GM21381 (cell line): ENCODE data around the gene ETV3.

ENCODE experiments used
- ATAC-seq: cut with Tn5 transposase; IDR thresholded peaks from one replicate; pipeline ENCODE4 v1.9.1; 2021; ENCODE audit warnings: mild to moderate bottlenecking, moderate library complexity; ENCODE audit not compliant: unreplicated experiment

ETV3 gene

DNA sequence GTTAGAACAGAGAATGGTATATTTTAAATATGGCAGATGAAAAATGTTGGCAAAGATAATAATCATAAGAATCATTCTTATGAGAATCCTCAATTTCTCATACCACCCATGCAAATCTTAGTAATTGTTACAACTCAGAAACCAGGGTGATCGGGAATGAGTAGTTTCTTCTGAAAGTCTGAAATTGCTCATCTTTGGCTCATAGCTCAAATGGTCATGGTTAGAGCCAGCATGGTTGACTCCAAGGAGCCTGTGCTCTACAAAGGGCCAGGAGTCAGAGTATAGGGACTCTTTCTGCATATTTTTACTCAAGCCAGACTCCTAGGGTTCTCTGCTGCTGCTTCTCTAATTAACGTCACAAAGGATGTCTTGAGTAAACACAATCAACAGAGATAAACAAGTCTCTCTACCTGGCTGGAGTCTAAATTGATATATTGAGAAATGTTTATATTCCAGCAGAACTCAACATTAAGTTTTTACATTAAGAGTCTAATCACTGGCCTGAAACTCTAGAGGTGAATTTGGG is 1.9 kb upstream of the ETV3 start:
- ATAC-seq: no peak

DNA sequence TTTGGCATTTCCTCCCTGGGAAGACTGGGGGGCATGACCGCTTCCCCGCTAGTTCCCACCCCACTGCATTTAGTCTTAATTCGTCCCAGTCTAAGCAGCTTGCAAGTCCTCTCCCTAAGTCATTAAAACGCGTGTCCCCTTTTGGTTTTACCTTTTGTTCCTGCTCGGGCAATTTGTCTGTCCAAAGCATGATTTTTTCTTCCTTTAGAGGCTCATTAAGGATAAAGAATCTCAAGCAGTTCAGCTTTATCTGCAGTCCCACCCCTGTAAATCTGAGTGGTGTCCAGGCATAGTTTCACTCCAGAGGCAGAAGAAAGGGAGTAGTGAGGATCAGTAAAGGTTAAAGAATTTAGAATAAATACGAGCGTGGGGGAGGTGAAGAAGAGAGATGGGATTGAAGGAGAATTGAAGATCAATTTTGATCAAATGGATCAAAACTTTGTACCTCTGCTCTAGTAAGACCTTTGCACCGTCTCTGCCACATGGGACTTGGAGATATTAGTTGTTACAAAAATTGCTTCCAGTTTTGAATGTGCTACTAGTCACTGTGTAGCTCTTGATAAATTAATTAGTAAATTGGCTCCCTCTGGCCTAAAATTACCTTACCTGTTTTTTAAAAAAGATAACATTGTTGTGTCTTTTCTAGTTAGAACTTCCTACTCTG is 989 bp upstream of the ETV3 start:
- no peak for ATAC-seq

DNA sequence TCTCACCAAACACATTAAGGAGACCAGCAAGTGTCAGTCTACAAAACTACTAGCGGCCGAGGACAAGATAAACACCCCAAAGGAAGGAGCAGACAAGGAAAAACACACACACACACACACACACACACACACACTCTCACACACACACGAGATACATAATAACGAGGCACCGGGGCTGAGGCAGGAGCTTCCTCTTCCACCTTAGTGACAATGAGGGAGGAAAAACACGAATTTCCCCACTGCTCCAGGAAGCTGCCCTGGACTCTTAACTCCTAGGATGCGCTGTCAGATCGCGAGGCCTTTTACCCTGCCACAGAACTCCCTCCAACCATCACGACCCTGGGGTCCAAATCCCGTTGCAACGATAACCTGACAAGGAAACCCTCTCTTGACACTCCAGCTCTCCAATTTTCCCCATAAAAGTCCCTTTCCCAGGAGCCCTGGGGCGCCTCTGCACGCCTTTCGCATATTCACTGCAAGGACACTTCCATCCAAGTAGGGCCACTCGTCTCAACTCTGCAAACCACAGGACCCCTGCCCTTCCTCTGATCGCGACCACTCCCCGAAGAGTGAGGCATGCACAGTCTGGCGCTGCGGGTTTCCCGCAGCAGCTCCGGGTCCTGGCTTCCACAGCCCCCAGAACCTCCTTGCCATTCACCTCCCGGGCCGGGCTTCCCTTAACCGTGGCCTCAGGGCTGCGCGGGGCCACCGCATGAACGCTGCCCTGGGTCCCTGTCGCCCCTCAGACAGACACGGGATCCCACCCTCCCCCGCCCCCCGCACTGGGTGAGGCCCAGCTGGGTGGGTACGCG is 581 bp downstream of the ETV3 start:
- no peak for ATAC-seq

DNA sequence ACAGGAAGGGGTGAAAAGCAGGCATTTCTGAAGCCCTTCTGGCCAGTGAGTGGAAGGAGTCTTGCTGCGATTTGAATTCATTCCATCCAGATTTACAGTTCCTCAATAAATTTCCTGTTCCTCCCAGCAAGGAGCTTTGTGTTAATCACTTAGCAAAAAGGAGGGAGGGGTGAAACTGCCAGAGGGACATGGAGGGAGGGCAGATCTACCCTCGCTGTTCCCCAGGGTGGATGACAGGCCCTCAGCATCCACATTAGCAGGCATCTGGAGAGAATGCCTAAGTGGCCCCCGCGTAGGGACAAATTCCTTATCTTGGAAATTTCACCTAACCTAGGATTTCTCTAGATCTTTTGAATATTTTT is 1.2 kb downstream of the ETV3 start:
- ATAC-seq: no peak

DNA sequence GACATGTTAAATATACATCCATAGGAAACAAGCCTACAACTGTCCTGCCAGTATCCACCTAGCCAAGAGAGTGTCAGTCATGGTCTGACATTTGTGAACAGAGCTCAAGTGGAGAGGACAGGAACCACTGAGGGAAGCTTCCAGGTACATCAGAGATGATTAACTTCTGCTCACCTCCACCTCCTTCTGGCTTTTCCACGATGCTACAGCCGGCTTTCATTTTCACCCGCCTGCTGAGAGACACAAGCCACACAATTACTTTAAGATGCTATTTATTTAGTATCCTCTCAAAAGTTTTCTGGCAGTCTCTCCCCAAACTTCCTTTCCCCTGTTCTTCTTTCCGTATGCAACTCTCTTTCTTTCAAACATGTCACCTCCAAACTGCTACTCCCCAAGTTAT is 2.1 kb downstream of the ETV3 start:
- ATAC-seq: no peak

DNA sequence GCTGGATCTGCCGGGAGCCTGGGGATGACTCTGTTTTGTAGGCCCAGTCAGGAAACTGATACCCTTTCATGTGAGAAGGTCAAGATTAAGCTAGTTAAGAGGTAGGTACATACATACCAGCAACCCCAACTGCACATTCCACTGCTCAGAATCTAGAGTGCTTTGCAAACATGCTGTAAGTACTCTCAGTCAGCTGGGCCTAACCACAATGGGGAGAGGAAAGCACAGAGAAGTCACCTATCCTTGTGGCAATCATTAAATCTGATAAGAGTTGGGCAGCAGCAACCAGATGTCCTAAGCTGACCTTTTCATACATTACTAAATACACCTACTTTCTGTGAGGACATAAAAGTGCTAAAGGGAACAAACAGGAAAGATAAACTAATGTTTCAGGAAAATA is 2.5 kb downstream of the ETV3 start:
- ATAC-seq: no peak

DNA sequence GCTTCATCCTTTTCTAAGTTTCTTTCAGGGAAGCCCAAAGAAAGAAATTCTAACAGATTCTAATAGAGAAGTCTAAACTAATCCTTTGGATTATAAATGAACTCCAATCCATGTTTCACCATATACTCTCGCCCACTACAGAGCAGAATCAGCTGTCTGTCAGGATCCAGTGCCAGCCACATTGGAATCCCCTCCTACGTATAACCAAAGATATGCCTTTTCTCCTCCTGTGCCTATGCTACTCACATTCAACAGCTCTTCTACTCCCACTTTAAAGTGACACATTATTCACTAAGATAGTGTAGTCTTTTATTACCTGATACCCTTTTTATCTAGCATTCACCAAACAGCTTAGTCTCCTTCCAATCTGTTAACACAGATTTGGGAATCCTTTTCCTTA is 3.1 kb downstream of the ETV3 start:
- no peak for ATAC-seq

DNA sequence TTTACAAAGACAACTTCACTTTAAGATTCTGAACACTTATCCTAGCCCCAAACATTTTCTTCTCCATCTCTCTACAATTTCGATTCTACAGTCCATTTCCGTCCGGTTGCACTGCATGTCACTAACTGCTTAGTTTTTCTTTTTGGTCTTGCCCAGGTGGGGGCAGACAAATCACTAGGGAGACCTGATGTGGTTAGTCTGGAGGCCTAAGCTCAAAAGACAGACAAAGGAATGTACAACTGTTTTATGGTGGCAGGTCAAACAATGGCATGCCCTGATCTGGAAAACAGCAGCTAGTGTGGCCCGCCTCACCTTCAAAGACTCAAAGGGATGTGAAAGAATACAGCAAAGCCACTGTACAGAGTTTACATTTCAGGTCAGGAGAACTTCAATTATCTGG is 3.8 kb downstream of the ETV3 start:
- ATAC-seq: no peak

DNA sequence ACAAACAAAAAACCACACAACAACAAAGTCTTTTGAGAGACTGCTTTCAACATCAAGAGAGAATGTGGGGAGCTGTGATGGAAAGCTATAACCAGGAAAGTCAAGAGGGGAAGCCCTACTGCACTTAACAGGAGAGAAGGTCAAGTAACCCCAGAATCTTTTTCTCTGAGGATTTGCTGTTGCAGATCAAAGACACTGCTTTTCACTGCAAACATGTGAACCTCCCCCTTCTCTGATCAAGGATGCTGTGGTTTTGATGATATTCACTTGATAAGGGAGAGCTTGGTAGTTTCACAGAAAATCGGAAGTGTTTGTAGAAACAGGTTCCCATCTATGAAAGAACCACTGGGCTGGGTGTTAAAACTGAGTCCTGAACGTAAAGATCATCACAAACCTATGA is 4.8 kb downstream of the ETV3 start:
- no peak for ATAC-seq

DNA sequence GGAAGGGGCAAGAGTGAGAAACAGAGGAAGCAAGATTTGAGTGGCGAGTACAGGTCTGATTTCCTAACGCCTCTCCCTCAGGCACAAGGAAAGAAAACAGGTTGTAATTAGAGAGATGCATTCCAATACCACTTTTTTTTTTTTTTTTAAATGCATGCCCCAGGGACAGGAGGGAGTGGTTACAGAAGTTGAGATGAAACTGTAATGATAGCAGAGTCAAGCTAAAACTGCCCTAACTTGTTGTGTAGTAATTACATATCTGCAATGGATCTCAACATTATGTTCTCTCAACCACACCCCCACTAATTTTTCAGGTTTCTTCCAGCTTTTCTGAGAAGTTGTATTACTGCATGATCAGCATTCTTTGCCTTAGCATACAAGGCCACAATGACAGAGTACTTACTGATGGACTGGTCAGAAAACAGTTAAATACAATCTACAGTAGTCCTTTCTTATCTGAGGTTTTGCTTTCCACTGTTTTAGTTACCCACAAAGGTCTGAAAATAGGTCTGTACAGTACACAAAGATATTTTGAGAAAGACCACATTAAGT is 5.5 kb downstream of the ETV3 start:
- ATAC-seq: no peak

DNA sequence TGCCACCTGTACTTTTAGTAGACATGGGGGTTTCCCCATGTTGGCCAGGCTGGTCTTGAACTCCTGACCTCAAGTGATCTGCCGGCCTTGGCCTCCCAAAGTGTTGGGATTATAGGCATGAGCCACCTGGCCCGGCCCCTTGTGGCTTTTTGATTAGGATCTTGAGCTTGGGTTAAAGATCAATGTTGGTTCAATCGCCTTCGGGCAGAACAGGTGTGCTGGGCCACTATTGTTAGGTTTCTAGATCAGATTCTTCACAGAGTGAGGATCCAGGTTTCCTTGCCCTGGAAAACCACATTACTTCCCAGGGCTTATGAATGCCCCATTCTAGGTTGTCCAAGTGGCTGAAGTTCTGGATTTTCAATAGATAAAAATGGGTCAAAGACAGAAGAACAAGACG is 6.1 kb downstream of the ETV3 start:
- no peak for ATAC-seq

DNA sequence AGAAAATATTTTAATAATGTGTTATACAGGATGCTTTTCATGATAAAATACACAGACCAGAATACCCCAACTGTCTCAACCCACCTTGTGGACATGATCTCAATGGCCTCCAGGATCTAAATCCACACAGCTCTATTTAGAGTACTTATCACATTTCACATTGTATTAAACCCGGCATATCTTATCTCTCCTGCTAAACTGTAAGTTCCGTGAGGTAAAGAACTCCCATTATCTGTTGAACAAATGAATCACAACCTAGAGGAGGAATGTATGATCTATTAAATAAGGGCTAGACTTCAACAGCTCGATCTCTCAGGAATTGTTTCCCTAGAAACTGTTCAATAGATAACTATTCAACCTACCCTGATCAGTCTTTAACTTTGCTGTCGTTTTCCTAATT is 6.9 kb downstream of the ETV3 start:
- ATAC-seq: no peak

DNA sequence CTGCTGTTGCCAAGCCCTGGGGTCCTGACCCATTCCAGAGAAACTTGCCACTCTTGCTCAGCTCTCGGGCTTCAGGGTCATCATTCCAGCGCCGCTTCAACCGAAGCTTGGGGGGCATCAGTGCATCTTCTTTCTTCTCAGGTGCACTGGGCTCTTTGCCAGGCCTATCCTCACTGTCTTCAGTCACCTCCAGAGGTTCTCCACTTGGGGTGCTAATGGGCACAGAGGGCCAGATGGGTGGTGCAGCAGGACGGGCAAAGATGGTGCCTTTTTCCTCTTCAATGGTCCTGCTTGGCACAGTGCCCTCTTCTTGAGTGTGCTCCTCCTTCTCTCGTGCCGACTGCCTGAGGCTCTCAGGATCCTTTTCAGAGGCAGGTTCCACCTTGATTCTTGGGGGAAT is 13.3 kb downstream of the ETV3 start:
- no peak for ATAC-seq

DNA sequence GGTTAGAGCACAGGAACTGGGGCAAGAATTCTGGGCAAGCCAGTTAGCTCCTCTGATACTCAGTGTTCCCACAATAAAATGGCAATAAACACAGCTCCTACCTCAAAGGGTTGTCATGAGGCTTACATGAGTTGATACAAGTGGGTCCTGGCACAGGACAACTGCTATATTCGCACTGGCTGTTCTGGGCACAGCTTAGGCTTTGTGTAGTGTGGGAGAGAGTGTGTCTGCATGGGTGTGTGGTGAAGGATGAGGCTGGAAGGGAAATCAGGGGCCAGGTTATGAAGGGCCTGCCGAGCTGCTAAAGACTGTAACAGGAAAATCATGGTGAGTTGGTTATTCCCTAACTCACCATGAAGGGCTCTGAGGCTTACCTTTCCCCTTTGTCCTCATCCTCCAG is 18.7 kb downstream of the ETV3 start:
- ATAC-seq: no peak

DNA sequence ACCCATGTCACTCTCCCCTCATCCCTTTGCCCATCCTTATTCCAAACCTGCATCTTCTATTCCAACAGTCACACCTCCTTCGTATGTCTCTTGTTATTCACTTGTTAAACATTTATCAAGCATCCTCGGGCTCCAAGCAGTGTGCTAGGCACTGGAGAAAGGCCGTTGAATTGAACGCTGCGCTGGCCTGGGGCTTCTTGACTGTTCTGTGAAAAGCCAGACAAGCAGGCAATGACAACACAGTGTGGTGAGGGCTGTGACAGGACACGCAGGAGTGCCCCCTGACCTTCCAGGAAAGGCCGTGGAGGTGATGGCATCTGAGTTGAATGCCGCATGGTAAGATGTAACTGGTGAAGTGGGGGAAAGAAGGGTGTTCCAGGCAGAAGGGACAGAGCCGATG is 19.2 kb downstream of the ETV3 start:
- no peak for ATAC-seq

DNA sequence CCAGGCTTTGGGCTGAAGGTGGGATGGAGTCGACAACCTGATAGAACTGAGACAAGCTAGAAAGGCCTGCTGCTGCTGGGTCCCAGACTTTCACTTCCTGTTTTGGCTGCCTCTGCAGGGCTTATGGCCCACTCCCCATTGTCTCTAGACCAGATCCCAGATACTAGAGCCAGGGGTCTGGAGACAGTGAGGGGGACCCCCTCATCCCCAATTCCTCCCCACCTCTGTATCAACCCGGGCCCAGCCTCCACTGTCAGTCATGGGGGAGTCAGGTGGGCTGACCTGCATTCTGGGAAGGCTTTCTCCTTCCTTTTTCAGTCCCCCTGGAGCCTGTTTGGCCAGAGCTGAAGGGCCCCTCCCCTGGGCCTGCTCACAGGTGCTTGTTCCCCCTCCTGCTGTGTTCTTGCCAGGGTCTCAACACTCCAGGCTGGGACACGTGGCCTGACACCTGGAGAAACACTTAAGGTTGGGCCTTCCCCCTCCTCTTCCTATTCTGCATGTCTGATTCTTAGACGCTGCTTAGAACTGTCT is 20.6 kb downstream of the ETV3 start:
- ATAC-seq: no peak

DNA sequence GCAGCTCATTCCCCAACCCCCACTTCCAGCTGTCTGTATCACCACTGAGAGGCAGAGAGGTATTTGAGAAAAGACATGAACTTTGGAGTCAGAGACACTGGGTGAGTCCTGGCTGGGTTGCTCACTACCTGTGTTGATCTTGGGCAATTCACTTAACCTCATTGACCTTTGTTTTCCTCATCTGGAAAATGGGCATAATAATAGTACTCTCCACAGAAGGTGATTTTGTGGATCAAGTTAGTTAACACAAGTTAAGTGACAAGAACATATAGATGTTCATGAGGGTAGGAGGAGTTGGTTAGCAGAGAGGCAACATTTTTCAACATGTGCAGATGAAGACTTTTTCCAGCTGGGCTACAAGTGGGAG is 21.5 kb downstream of the ETV3 start:
- no peak for ATAC-seq

DNA sequence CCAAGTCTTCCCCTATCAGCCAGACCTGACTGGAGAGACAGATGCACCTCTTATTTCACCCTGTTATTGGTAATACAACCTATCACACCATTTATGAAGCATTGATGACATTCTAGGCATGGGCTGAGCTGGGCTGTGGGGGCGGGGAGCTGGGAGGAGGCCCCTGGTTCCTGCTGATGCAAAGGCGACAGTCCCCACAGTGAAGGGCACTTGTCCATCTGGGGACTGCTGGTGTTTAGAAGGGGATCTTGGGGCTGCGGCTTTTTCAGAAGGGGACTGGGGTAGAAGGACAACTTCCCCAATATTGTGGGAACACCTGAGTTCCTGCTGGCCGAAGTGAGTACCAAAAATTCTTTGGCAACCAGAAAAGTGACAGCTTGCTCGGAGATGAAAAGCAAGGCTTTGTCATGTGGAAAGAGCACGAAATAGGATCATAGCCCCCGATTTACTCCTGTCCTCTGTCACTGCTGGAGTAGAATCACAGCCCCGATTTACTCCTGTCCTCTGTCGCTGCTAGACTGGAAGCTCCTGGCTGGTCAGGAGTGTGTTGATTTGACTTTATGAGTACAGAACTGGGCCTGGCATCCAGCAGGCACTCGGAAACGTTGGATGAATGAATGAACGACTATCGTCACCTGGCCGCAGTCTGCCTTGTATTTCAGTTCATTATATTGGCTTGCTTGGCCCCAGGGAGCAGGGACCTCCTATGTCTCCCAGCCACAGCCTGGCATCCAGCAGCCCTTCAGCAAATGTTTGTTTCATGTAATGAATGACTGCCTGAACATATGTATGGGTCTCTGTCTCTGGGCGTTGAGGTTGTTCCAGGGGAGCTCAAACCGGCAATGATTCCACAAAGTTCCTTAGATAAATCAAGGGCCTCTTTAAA is 22.1 kb downstream of the ETV3 start:
- no peak for ATAC-seq

DNA sequence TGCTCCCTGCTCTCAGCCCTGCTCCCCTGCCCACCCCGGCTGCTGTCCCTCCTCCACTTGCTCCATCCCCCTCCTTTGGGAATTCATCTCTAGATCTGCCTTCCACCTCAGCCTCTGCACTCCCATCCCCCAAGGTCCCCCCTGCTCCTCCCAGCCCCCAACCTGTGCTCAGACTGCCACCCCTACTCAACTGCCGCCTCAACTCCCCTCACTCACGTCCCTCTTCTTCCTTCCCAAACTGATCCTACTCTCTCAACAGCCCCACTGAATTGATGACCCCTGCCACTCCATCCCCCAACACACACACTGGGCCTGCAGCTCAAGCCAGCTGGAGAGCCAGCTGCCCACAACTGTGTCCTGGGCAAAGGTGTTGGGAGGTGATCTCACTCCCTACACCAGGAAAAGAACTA is 22.8 kb downstream of the ETV3 start:
- no peak for ATAC-seq

DNA sequence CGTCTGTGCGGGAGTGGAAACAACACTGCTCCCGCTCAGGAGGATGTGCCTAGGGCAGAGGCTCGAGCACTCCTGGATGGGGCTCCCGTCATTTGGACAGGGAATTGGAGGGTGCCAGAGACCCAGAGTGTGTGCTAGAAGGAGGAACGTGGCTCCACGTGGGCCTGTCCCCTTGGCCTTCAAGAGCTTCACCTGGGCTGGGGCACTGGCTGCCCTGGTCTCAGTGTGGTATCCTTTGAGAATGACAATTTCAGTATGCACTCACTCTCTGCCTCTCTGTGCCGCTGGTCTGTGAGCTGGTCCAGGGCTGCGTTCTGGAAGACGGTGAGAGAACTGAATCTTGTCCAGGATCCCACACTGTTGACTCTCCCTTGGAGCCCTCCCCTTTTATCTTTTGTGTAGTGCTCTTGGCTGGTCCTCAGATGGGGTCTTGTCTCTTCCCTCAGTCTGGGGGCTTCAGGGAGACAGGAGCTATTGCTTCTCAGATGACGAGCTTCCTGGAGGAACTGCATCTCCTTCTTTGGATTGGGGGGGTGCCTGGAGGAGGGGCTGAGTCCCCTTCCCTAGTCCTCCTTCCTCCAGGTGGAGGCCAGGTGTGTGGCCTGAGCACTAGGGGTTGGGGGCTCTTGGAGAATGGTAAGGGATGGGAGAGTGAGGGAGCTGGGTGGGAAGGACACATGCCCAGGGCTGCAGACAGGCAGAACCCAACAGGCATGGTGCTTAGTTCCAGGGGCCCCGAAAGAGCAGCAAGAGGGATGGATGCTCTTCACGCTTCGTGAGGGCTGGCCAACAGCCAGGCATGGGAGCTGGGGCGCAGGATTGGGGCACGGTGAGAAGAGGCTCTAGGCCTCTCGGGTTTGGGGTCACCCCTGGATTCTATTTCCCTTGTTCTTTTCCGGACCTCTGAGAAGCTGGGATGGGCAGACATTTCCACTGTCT is 23.7 kb downstream of the ETV3 start:
- ATAC-seq: no peak
